ENCODE data around the gene FAM237B.

Gene FAM237B

GRCh38 chr7:90276033-90276728 is 44.9 kb downstream of the FAM237B start:
- no CpG with 5 or more reads among the region's 5 CpGs for WGBS, 2 donors (ENCODE audit: extremely low coverage in 2 of 2, insufficient read length in 2 of 2, insufficient replicate concordance in 1 of 2)
- Histone ChIP-seq H3K9me3 (replicated peaks in 1 of 2; ENCODE audit: control insufficient read depth in 2 of 2, insufficient read depth in 1 of 2, low read depth in 1 of 2, low read length in 2 of 2) (no peaks in the 10 kb centered on the region), H3K9ac (ENCODE audit: low read depth, low read length, poor library complexity) (no peak overlapping the region), H3K27ac (replicated peaks; ENCODE audit: low read length) (no peak overlapping the region), H3K23ac (ENCODE audit: low read depth, low read length, poor library complexity) (no peak overlapping the region), H2BK12ac (ENCODE audit: low read length) (no peak overlapping the region), H3K79me1 (ENCODE audit: low read depth, low read length) (no peaks in the 10 kb centered on the region), H3K4me3 (ENCODE audit: low read length in 2 of 2) (no peak overlapping the region), H4K8ac (ENCODE audit: low read depth, low read length) (no peak overlapping the region), H3K4ac (ENCODE audit: low read length) (no peak overlapping the region), H3K18ac (ENCODE audit: low read length) (no peak overlapping the region), H2BK5ac (ENCODE audit: low read length) (no peak overlapping the region), H2BK120ac (ENCODE audit: low read depth, low read length) (no peak overlapping the region), H2BK15ac (ENCODE audit: low read length) (no peak overlapping the region), H3K36me3 (replicated peaks in 1 of 2; ENCODE audit: control insufficient read depth in 2 of 2, insufficient read depth in 2 of 2, low read length in 2 of 2) (no peaks in the 10 kb centered on the region), H3K4me1 (ENCODE audit: control insufficient read depth in 2 of 2, insufficient read depth in 1 of 2, low read depth in 1 of 2, low read length in 2 of 2) (no peaks in the 10 kb centered on the region), H2AK5ac (ENCODE audit: low read depth, low read length) (no peak overlapping the region), H4K91ac (ENCODE audit: low read depth, low read length, poor library complexity) (no peak overlapping the region), H2AFZ (ENCODE audit: low read length) (no peak overlapping the region), H3K4me2 (ENCODE audit: insufficient read depth, low read length, poor library complexity, severe bottlenecking) (no peak overlapping the region), H3K27me3 (ENCODE audit: control insufficient read depth in 3 of 3, insufficient read depth in 3 of 3, low read depth in 1 of 3, low read length in 3 of 3) (no peaks in the 10 kb centered on the region), H3K14ac (ENCODE audit: low read length) (no peak overlapping the region)
- no peak for DNase-seq (ENCODE audit: low spot score)

- no peak overlapping the region for H2BK12ac ChIP-seq (ENCODE audit: low read length)
- no peak overlapping the region for H3K9ac ChIP-seq (ENCODE audit: low read depth, low read length, poor library complexity)
- no peaks in the 10 kb centered on the region for H3K36me3 ChIP-seq (replicated peaks in 1 of 2; ENCODE audit: control insufficient read depth in 2 of 2, insufficient read depth in 2 of 2, low read length in 2 of 2)
- no peaks in the 10 kb centered on the region for H3K4me1 ChIP-seq (ENCODE audit: control insufficient read depth in 2 of 2, insufficient read depth in 1 of 2, low read depth in 1 of 2, low read length in 2 of 2)
- H2BK120ac ChIP-seq (ENCODE audit: low read depth, low read length): no peak overlapping the region
- H3K79me1 ChIP-seq (ENCODE audit: low read depth, low read length): no peaks in the 10 kb centered on the region
- H3K14ac ChIP-seq (ENCODE audit: low read length): no peak overlapping the region
- H2BK5ac ChIP-seq (ENCODE audit: low read length): no peak overlapping the region
- H4K91ac ChIP-seq (ENCODE audit: low read depth, low read length, poor library complexity): no peak overlapping the region
- H3K4me3 ChIP-seq (ENCODE audit: low read length in 2 of 2): no peak overlapping the region
- no peak overlapping the region for H4K8ac ChIP-seq (ENCODE audit: low read depth, low read length)
- H2BK15ac ChIP-seq (ENCODE audit: low read length): no peak overlapping the region
- no peak overlapping the region for H2AFZ ChIP-seq (ENCODE audit: low read length)
- no peak overlapping the region for H3K18ac ChIP-seq (ENCODE audit: low read length)
- H3K9me3 ChIP-seq (replicated peaks in 1 of 2; ENCODE audit: control insufficient read depth in 2 of 2, insufficient read depth in 1 of 2, low read depth in 1 of 2, low read length in 2 of 2): no peaks in the 10 kb centered on the region
- no peak for DNase-seq (ENCODE audit: low spot score)
- no peak overlapping the region for H3K4ac ChIP-seq (ENCODE audit: low read length)
- no peak overlapping the region for H2AK5ac ChIP-seq (ENCODE audit: low read depth, low read length)
- no peak overlapping the region for H3K27ac ChIP-seq (replicated peaks; ENCODE audit: low read length)
- H3K27me3 ChIP-seq (ENCODE audit: control insufficient read depth in 3 of 3, insufficient read depth in 3 of 3, low read depth in 1 of 3, low read length in 3 of 3): no peaks in the 10 kb centered on the region
- H3K23ac ChIP-seq (ENCODE audit: low read depth, low read length, poor library complexity): no peak overlapping the region
- H3K4me2 ChIP-seq (ENCODE audit: insufficient read depth, low read length, poor library complexity, severe bottlenecking): no peak overlapping the region
Measured at GRCh38 chr7:90274161-90274560, 46.9 kb downstream of the FAM237B start.

GRCh38 chr7:90272242-90272641 is 48.9 kb downstream of the FAM237B start:
- Histone ChIP-seq H3K14ac (ENCODE audit: low read length) (no peak overlapping the region), H3K36me3 (replicated peaks in 1 of 2; ENCODE audit: control insufficient read depth in 2 of 2, insufficient read depth in 2 of 2, low read length in 2 of 2) (no peaks in the 10 kb centered on the region), H2AK5ac (ENCODE audit: low read depth, low read length) (no peak overlapping the region), H3K9ac (ENCODE audit: low read depth, low read length, poor library complexity) (no peak overlapping the region), H2BK12ac (ENCODE audit: low read length) (no peak overlapping the region), H3K4ac (ENCODE audit: low read length) (no peak overlapping the region), H3K27ac (replicated peaks; ENCODE audit: low read length) (no peak overlapping the region), H2BK120ac (ENCODE audit: low read depth, low read length) (no peak overlapping the region), H4K91ac (ENCODE audit: low read depth, low read length, poor library complexity) (no peak overlapping the region), H3K23ac (ENCODE audit: low read depth, low read length, poor library complexity) (no peak overlapping the region), H3K4me2 (ENCODE audit: insufficient read depth, low read length, poor library complexity, severe bottlenecking) (no peak overlapping the region), H3K9me3 (replicated peaks in 1 of 2; ENCODE audit: control insufficient read depth in 2 of 2, insufficient read depth in 1 of 2, low read depth in 1 of 2, low read length in 2 of 2) (no peaks in the 10 kb centered on the region), H4K8ac (ENCODE audit: low read depth, low read length) (no peak overlapping the region), H3K18ac (ENCODE audit: low read length) (no peak overlapping the region), H3K4me3 (ENCODE audit: low read length in 2 of 2) (no peak overlapping the region), H3K4me1 (ENCODE audit: control insufficient read depth in 2 of 2, insufficient read depth in 1 of 2, low read depth in 1 of 2, low read length in 2 of 2) (no peaks in the 10 kb centered on the region), H2AFZ (ENCODE audit: low read length) (no peak overlapping the region), H3K27me3 (ENCODE audit: control insufficient read depth in 3 of 3, insufficient read depth in 3 of 3, low read depth in 1 of 3, low read length in 3 of 3) (no peaks in the 10 kb centered on the region), H2BK5ac (ENCODE audit: low read length) (no peak overlapping the region), H3K79me1 (ENCODE audit: low read depth, low read length) (no peaks in the 10 kb centered on the region), H2BK15ac (ENCODE audit: low read length) (no peak overlapping the region)
- no CpG with 5 or more reads among the region's 2 CpGs for WGBS, 2 donors (ENCODE audit: extremely low coverage in 2 of 2, insufficient read length in 2 of 2, insufficient replicate concordance in 1 of 2)
- no peak for DNase-seq (ENCODE audit: low spot score)

- Histone ChIP-seq H3K79me1 (ENCODE audit: low read depth, low read length) (no peaks in the 10 kb centered on the region), H2BK5ac (ENCODE audit: low read length) (no peak overlapping the region), H3K9ac (ENCODE audit: low read depth, low read length, poor library complexity) (no peak overlapping the region), H3K4me3 (ENCODE audit: low read length in 2 of 2) (no peak overlapping the region), H3K14ac (ENCODE audit: low read length) (no peak overlapping the region), H4K8ac (ENCODE audit: low read depth, low read length) (no peak overlapping the region), H3K4ac (ENCODE audit: low read length) (no peak overlapping the region), H3K4me1 (ENCODE audit: control insufficient read depth in 2 of 2, insufficient read depth in 1 of 2, low read depth in 1 of 2, low read length in 2 of 2) (no peaks in the 10 kb centered on the region), H3K23ac (ENCODE audit: low read depth, low read length, poor library complexity) (no peak overlapping the region), H2BK15ac (ENCODE audit: low read length) (no peak overlapping the region), H2AFZ (ENCODE audit: low read length) (no peak overlapping the region), H3K4me2 (ENCODE audit: insufficient read depth, low read length, poor library complexity, severe bottlenecking) (no peak overlapping the region), H3K27ac (replicated peaks; ENCODE audit: low read length) (no peak overlapping the region), H2BK120ac (ENCODE audit: low read depth, low read length) (no peak overlapping the region), H3K9me3 (replicated peaks in 1 of 2; ENCODE audit: control insufficient read depth in 2 of 2, insufficient read depth in 1 of 2, low read depth in 1 of 2, low read length in 2 of 2) (no peaks in the 10 kb centered on the region), H2BK12ac (ENCODE audit: low read length) (no peak overlapping the region), H3K36me3 (replicated peaks in 1 of 2; ENCODE audit: control insufficient read depth in 2 of 2, insufficient read depth in 2 of 2, low read length in 2 of 2) (no peaks in the 10 kb centered on the region), H2AK5ac (ENCODE audit: low read depth, low read length) (no peak overlapping the region), H3K27me3 (ENCODE audit: control insufficient read depth in 3 of 3, insufficient read depth in 3 of 3, low read depth in 1 of 3, low read length in 3 of 3) (no peaks in the 10 kb centered on the region), H3K18ac (ENCODE audit: low read length) (no peak overlapping the region), H4K91ac (ENCODE audit: low read depth, low read length, poor library complexity) (no peak overlapping the region)
- DNase-seq (ENCODE audit: low spot score): no peak
- WGBS, 2 donors (ENCODE audit: extremely low coverage in 2 of 2, insufficient read length in 2 of 2, insufficient replicate concordance in 1 of 2): no CpG with 5 or more reads among the region's 2 CpGs
Measured at GRCh38 chr7:90271753-90272152, 49.4 kb downstream of the FAM237B start.
